Esophagus squamous epithelium (tissue), 5 donors: Measurements from ENCODE around the gene SAMD14. TPM values are rescaled to one million over a fixed set of nuclear protein-coding genes. Genes with fewer than 3 reads are reported as not detected.
"Not testable (repeated sequence)": the region's sequence is repeated elsewhere in the genome, so short reads cannot be mapped to it uniquely, and the experiment has no call there.

Experiments used
- DNase-seq: peaks from one replicate; lab custom pipeline; 2025; lab: John Stamatoyannopoulos, UW
- H3K27ac ChIP-seq, 4 donors: fragments of 200-600 bp; sonication (generic); one replicate each; pipeline ENCODE4 v1.5.1; 2016 to 2019; ENCODE audit warnings: mild to moderate bottlenecking in 1 of 4
- H3K27me3 ChIP-seq, 4 donors: fragments of 200-600 bp; sonication (generic); 1 replicate in 3 of 4; 2 replicates in 1 of 4; pipeline versions ENCODE4 v1.5.1 to v1.6.0; 2017 to 2021; ENCODE audit warnings: antibody characterized with exemption in 1 of 4
- H3K36me3 ChIP-seq, 3 donors: fragments of 200-600 bp; sonication (generic); one replicate each; pipeline ENCODE4 v1.5.1; 2016 to 2019
- H3K4me1 ChIP-seq, 3 donors: fragments of 200-600 bp; sonication (generic); one replicate each; pipeline ENCODE4 v1.5.1; 2017 to 2019
- H3K4me3 ChIP-seq, 4 donors: fragments of 200-600 bp; sonication (generic); 1 replicate in 3 of 4; 2 replicates in 1 of 4; pipeline ENCODE4 v1.5.1; 2016 to 2019; ENCODE audit warnings: mild to moderate bottlenecking in 2 of 4, moderate library complexity in 1 of 4
- H3K9me3 ChIP-seq, 3 donors: fragments of 200-600 bp; sonication (generic); one replicate each; pipeline ENCODE4 v1.5.1; 2016 to 2019
- CTCF ChIP-seq, 6 experiments: fragments of 450-650 bp in 4 of 6; fragments of 200-600 bp in 2 of 6; sonication (generic) in 2 of 6; IDR thresholded peaks; one replicate each; pipeline ENCODE4 v1.5.1; 2016 to 2019; ENCODE audit warnings: antibody characterized with exemption in 6 of 6, mild to moderate bottlenecking in 4 of 6, moderate library complexity in 4 of 6
- POLR2A ChIP-seq, 4 donors: fragments of 450-650 bp; IDR thresholded peaks; one replicate each; pipeline ENCODE4 v1.6.1; 2017; ENCODE audit warnings: antibody characterized with exemption in 4 of 4, mild to moderate bottlenecking in 4 of 4, moderate library complexity in 3 of 4
- WGBS, 2 donors: methylation state at CpG; one replicate each; pipeline ENCODE4 v1.1.5; 2018; 5-methylcytosine and 5-hydroxymethylcytosine counted together
- intact Hi-C: fragments of 100-400 bp; cut with DNase I; formaldehyde crosslinking; loops from one replicate; pipeline ENCODE4 v1.15.0; 2022
- total RNA-seq, 4 donors: library from RNA; depleted of rRNA; stranded (reverse); fragments of >200 nt; gene quantifications; one replicate each; pipeline ENCODE4 v1.1.0, GENCODE V29; 2016
- donor health status: DM: yes; HTN: yes; CAD: no.

The SAMD14 gene
- total RNA-seq, 4 donors from 2014 or later, result 0.57 TPM; not detected in 3

- Histone ChIP-seq H3K9me3 (no peaks in the 10 kb centered on the region), H3K27ac (peak overlapping the region; percentile 89 to 95 (median 92)), H3K36me3 (peaks cover 2 to 27% (median 17%) of the 10 kb centered on the region in 3 donors), H3K27me3 (no peaks in the 10 kb centered on the region), H3K4me1 (peaks cover 51 to 67% (median 67%) of the 10 kb centered on the region in 3 donors), H3K4me3 (no peak overlapping the region)
- 35 to 49% methylated on average over 11 to 13 of the region's 20 CpGs for WGBS, 2 donors
- no peak for DNase-seq
- TF ChIP-seq POLR2A (IDR thresholded peaks at IDR 0.05), result no peak
- TF ChIP-seq CTCF (IDR thresholded peaks at IDR 0.05), result no peak
- intact Hi-C loops, result no loop called here
Observed at GRCh38 chr17:50064253-50065001, 65.5 kb downstream of the SAMD14 start.

GRCh38 chr17:50063561-50064252 is 66.3 kb downstream of the SAMD14 start:
- Histone ChIP-seq H3K9me3 (no peaks in the 10 kb centered on the region), H3K4me3 (no peak overlapping the region), H3K27me3 (no peaks in the 10 kb centered on the region), H3K27ac (peak overlapping the region; percentile 89 to 95 (median 92)), H3K4me1 (peaks cover 57 to 74% (median 74%) of the 10 kb centered on the region in 3 donors), H3K36me3 (peaks cover 0 to 20% (median 17%) of the 10 kb centered on the region in 3 donors)
- intact Hi-C loops, result no loop called here
- WGBS, 2 donors, result 41 to 75% methylated on average over 2 to 5 of the region's 8 CpGs
- no peak for TF ChIP-seq POLR2A (IDR thresholded peaks at IDR 0.05)
- no peak for TF ChIP-seq CTCF (IDR thresholded peaks at IDR 0.05)
- no peak for DNase-seq

- no peaks in the 10 kb centered on the region for H3K9me3 ChIP-seq
- DNase-seq, result no peak
- intact Hi-C loops, result no loop called here
- peak overlapping the region in 3 of 4 donors; percentile 23 to 79 (median 31) for H3K4me3 ChIP-seq
- TF ChIP-seq CTCF (IDR thresholded peaks at IDR 0.05) (no peak), POLR2A (IDR thresholded peaks at IDR 0.05) (peak in 1 of 4 donors; percentile 44)
- H3K27ac ChIP-seq, result peak overlapping the region; percentile 89 to 95 (median 92)
- H3K27me3 ChIP-seq, result no peaks in the 10 kb centered on the region
- H3K36me3 ChIP-seq, result peaks cover 0 to 9% (median 7%) of the 10 kb centered on the region in 3 donors
- H3K4me1 ChIP-seq, result peaks cover 62 to 86% (median 85%) of the 10 kb centered on the region in 3 donors
- WGBS, 2 donors, result 2 to 34% methylated on average over 5 to 7 of the region's 10 CpGs
Observed at GRCh38 chr17:50062293-50063243, 67.4 kb downstream of the SAMD14 start.

GRCh38 chr17:50061713-50062045 is 68.3 kb downstream of the SAMD14 start:
- Histone ChIP-seq H3K27ac (peak overlapping the region; percentile 89 to 95 (median 92)), H3K4me3 (peak overlapping the region in 2 of 4 donors; percentile 31 to 79), H3K4me1 (peaks cover 70 to 94% (median 91%) of the 10 kb centered on the region in 3 donors)
- H3K9me3 ChIP-seq, H3K27me3 ChIP-seq, H3K36me3 ChIP-seq, DNase-seq, intact Hi-C loops: not testable (repeated sequence)
- 16 to 41% methylated on average over 4 to 9 of the region's 10 CpGs for WGBS, 2 donors
